Germinal center (tissue), 1 donor: ENCODE data around the gene USB1.

Experiments
- DNase-seq: peaks from one replicate; pipeline ENCODE4 v3.0.0; 2012; ENCODE audit warnings: mixed read lengths, low spot score

Gene USB1

DNA sequence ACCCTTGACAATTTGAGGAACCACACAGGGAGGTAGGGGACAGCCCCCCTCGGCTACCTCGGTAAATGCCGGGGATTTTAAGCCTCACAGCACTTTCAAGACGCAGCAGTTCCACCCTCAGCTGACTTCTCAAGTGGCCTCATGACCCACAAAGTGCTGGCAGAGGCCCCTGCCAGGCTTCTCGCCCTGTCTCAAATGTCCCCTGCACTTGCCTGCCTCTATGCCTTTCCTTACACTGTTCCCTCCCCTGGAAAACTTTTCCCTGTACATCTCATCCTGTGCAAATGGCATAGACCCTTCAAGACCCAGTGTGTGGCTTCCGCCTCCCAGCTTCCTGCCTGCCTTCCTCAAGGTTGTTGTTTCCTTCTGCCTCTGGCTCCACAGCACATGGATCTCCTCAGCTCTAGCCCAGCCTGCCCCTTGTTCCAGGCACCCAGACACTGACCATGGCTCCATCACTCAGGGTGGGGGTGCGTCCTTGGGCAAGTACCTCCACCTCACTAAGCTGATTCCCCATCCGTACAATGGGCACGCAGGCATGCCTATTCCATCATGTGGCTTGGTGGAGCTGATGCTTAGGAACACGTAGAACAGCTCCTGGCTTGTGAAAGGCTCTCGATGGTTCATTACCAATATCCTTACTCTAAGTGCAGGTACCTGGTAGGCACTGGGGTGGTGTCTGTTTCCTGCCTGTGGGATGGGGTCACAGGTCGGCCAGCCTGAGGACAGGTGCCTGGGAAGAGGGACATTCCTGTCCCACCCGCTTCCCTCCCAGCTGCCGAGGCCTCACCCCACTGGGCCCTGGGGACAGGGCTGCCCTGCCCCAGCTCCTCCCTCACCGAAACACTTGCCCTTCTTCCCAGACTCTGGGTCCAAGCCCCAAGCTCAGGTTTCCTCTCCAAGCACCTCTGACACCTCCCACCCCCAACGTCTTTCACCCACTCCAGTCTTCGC is 48.3 kb downstream of the USB1 start:
- DNase-seq: no peak

DNA sequence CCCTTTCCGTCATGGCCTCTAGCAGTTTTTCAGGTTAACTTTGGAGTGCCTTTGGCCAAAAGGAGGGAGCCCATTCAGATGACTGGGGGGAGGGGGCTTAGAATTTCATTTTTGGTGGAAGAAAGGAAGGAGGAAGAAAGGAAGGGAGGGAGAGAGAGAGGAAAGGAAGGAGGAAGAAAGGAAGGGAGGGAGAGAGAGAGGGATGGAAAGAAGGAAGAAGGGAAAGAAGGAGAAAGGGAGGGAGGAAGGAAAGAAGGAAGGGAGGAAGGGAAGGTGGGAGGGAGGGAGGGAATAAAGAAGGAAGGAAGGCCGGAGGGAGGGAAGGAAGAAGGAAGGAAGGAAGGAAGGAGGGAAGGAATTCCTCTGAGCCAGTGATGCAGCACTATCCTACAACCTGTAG is 50.1 kb downstream of the USB1 start:
- no peak for DNase-seq

DNA sequence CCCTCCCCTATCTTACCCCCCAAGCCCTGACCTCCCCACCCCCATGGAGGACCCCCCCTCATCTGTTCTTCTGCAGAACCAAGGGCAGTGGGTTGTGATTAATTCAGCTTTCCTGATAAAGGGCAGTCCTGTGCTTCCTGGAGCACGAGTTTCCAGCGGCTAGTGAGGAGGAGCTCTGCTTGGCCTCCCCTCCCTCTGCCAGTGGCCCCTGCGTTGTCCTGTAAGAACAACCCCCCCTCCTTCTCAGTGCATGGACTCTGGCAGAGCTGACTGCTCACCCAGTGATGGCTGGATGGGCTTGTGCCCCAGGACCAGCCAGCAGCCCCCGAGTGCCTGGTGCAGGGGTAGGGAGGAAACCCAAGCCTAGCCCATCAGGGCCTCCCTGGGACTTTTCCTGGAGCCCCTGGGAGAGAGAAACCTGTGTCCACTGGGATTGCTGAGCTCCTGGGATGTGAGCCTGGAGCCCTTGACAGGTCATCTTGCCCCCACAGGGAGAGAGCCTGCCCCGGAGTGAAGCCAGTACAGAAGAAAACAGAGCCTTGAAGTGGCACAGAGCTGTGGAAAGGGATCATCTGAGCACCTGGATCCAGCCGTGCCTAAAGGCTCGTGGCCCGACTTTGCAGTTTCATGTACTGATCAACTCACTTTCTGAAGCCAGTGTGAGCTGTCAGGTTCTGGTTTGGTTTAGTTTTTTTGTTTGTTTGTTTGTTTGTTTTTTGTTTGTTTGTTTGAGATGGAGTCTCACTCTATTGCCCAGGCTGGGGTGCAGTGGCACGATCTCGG is 50.8 kb downstream of the USB1 start:
- no peak for DNase-seq

DNA sequence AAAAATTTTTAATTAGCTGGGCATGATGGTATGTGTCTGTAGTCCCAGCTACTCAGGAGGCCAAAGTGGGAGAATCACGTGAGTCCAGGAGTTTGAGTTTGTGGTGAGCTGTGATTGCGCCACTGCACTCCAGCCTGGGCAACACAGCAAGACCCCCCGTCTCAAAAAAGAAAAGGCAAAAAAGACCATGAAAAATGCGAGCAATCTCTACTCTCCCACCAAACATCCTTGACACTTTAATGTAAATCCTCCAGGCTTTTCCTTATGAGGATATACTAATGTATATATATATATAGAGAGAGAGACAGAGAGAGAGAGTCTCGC is 52.4 kb downstream of the USB1 start:
- DNase-seq: no peak

DNA sequence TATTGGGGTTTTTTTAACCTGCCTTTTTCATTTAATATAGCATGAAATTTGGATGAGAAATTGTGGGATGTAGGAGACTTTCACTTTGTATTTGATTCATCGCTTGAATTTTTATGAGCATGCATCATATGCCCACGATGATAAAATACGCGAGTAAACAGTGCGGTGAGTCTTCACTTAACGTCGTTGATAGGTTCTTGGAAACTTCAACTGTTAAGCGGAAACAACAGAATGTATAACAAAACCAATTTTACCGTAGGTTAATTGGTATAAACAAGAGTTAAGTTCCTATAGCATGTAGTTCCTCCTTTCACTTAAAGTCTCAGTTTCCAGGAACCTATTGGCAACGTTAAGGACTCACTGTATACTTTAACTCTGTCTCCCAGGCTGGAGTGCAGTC is 53.1 kb downstream of the USB1 start:
- DNase-seq: no peak

DNA sequence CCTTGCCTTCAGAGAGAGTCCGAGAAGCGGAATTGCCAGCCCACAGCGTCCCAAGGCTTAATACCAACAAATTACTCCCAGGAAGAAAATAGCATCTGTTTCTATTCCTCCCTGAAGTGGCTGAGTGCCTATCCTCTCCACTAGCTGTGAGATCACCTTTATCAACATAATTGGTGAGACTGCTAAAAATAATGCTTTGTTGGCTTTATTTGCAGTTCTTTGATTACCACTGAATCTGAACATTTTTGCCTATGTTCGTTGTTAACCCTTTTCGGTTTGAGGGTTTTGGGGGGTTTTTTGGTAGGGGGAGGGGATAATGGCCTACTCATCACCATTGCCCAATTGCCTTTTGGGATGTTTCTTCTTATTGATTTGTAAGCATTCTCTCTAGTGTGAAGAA is 55.4 kb downstream of the USB1 start:
- DNase-seq: no peak

DNA sequence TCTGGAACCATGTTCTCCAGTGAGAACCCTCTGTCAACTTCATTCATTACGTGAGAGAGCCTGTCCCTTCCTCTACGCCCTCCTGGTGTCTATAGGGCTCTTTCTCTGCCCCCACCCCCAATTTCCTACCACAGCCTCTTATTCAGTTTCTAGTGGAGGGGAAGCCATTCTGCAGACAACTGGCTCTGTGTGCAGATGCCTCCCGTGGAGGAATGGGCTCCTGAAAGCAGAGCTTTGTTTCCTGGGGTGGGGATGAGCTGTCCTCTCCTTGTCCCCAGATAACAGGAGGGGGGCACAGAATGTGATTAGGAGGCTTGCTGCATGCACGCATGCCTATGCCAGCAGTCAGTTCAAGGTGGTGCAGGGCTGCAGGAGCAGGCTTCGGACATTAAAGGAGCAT is 55.9 kb downstream of the USB1 start:
- no peak for DNase-seq

DNA sequence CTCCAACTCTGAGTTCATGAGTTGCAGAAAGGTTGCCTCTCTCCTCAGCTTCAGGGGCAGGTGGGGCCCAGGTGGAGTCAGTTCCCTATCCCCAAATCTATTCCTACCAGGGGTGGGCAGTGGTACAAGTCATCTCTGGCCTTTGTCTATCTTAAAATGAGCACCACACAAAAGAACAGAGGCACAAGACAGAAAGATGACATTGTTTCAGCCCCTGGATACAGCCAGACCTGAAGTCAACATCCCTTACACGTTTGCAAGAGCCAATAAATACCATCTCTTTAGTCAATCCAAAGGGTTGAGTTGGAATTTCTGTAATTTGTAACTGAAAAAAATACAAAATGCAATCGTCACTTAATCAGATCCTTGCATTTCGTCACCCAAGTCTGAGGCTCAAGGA is 56.6 kb downstream of the USB1 start:
- DNase-seq: no peak

DNA sequence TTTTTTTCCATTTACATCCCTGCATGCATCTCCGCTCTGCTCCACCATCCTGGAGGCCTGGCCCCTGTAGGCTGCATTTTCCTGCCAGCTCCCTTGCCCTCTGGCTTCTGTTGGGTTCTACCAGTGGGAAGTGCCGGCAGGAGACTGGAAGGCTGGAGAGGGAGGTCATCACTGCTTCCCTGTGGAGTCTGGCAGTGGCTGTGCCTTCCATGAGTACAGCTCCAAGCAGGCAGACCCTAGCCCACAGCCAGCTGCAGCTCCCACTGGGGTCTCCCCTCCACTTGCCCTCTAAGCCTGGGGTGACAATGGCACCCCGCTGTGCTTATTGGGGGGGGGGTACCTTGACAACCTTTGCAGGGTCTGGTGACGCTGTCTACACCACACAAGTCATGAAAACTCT is 61.6 kb downstream of the USB1 start:
- no peak for DNase-seq

DNA sequence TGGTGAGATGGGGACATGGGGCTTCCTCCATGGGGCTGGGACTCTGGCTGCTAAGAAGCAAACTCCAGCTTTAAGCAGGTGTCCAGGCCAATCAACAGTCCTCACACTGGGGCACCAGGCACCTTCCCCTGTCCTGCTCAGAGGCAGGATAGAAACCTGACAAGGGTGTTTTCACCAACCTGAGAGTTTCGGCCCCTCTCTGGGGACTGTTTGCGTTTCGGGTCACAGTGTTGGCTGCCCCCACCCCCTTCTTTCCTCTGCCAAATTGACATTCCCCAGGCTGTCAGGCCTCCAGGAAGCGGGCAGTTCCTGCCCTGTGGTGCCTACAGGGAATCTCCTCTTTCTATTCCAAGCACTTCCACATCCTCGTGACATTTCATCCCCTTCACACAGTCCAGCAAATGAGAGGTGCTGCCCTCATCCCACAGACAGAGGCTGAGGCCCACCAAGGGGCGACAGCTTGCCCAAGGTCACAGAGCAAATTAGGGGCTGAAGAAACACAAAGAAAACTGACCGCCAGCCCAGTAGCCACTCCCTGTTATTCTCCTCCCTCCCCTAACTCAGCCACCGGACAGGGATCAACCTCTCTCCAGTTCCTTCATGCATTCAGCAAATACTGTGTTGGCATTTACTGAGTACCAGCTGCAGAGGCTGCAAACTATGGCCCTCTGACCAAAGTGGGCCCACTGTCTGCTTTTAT is 62.3 kb downstream of the USB1 start:
- DNase-seq: no peak

DNA sequence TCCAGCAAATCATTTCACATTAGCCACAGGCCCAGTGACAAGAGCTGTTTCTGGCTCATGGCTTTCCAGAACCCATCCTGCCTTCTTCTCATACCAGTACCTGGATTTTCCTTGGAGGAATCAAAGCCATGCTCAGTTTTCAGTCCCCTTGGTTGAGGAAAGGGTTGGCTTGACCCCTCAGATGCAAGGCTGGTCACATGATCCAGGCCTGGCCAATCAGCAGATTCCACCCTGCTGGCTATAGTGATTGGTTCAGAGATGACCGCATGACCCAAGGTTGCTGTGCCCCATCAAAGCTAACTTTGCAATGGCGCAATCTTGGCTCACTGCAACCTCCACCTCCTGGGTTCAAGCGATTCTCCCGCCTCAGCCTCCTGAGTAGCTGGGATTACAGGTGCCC is 69.4 kb downstream of the USB1 start:
- DNase-seq: no peak
